ENCODE results near the gene STAC3. TPM values are rescaled to one million over a fixed set of nuclear protein-coding genes. Genes with fewer than 3 reads are reported as not detected.

The STAC3 gene
- total and polyA plus RNA-seq, 2 of the 13 experiments (the other 11 are each of a cell fraction or from before 2014, with no cell fraction given) = 0.18 to 0.22 TPM

- TF ChIP-seq ZKSCAN8 (CRISPR knock-in tag; IDR thresholded peaks at IDR 0.05; ENCODE audit: borderline replicate concordance) = no peak
- TF ChIP-seq ZNF709 (CRISPR knock-in tag; IDR thresholded peaks at IDR 0.05) = peak; percentile 70; the same call in 1 of the 2 replicates
- peak; percentile 100 for TF ChIP-seq CEBPG (CRISPR knock-in tag; IDR thresholded peaks at IDR 0.05)
- no peak for TF ChIP-seq ZNF382 (CRISPR knock-in tag; IDR thresholded peaks at IDR 0.05; ENCODE audit: borderline replicate concordance)
- no peak for TF ChIP-seq AKAP8 (CRISPR knock-in tag; IDR thresholded peaks at IDR 0.05)
- TF ChIP-seq ZNF691 (CRISPR knock-in tag; IDR thresholded peaks at IDR 0.05; ENCODE audit: borderline replicate concordance, low read depth) = 0 out of 2 replicates have a peak, but pooled peaks have one; percentile 58
- no peak for TF ChIP-seq ZNF773 (CRISPR knock-in tag; IDR thresholded peaks at IDR 0.05; ENCODE audit: borderline replicate concordance)
- no peak for TF ChIP-seq IKZF4 (CRISPR knock-in tag; IDR thresholded peaks at IDR 0.05; ENCODE audit: borderline replicate concordance, low read depth, not compliant biosample characterization)
- no peak for TF ChIP-seq GFI1 (CRISPR knock-in tag; IDR thresholded peaks at IDR 0.05; ENCODE audit: borderline replicate concordance)
- TF ChIP-seq ZNF674 (CRISPR knock-in tag; IDR thresholded peaks at IDR 0.05; ENCODE audit: low read depth) = 0 out of 2 replicates have a peak, but pooled peaks have one; percentile 33
- TF ChIP-seq TOE1 (CRISPR knock-in tag; IDR thresholded peaks at IDR 0.05) = no peak
- TF ChIP-seq MXD3 (CRISPR knock-in tag; IDR thresholded peaks at IDR 0.05) = peak; percentile 79; the same call in 1 of the 2 replicates
- no peak for TF ChIP-seq RCOR2 (CRISPR knock-in tag; IDR thresholded peaks at IDR 0.05)
- TF ChIP-seq SOX6 (IDR thresholded peaks at IDR 0.05) = no peak
- TF ChIP-seq SOX6 (CRISPR knock-in tag; IDR thresholded peaks at IDR 0.05) = peak; percentile 24
- no peak for TF ChIP-seq FLYWCH1 (CRISPR knock-in tag; IDR thresholded peaks at IDR 0.05)
- TF ChIP-seq ZSCAN12 (CRISPR knock-in tag; IDR thresholded peaks at IDR 0.05) = no peak
- no peak for TF ChIP-seq ZNF367 (CRISPR knock-in tag; IDR thresholded peaks at IDR 0.05; ENCODE audit: borderline replicate concordance)
- TF ChIP-seq YY1 (IDR thresholded peaks at IDR 0.05; ENCODE audit: insufficient read depth, insufficient replicate concordance, low read depth, low read length) = peak; percentile 20
- TF ChIP-seq NRL (CRISPR knock-in tag; IDR thresholded peaks at IDR 0.05; ENCODE audit: borderline replicate concordance) = 0 out of 2 replicates have a peak, but pooled peaks have one; percentile 24
- TF ChIP-seq ZBTB20 (CRISPR knock-in tag; IDR thresholded peaks at IDR 0.05; ENCODE audit: borderline replicate concordance, low read depth) = peak; percentile 65; the same call in 1 of the 2 replicates
- TF ChIP-seq DMAP1 (CRISPR knock-in tag; IDR thresholded peaks at IDR 0.05) = peak; percentile 93
- TF ChIP-seq ZNF10 (CRISPR knock-in tag; IDR thresholded peaks at IDR 0.05; ENCODE audit: borderline replicate concordance, low read depth) = no peak
- peak; percentile 54; the same call in 1 of the 2 replicates for TF ChIP-seq SALL2 (CRISPR knock-in tag; IDR thresholded peaks at IDR 0.05)
- peak; percentile 70; the same call in 1 of the 2 replicates for TF ChIP-seq MEF2D (CRISPR knock-in tag; IDR thresholded peaks at IDR 0.05)
- peak; percentile 63; the same call in 1 of the 2 replicates for TF ChIP-seq TFDP1 (CRISPR knock-in tag; IDR thresholded peaks at IDR 0.05; ENCODE audit: borderline replicate concordance)
Measured at GRCh38 chr12:57229634-57230380, 21.2 kb downstream of the STAC3 start, which contains the start of gene SHMT2 (continued).
